ENCODE data around the gene RGCC. TPM values are rescaled to one million over a fixed set of nuclear protein-coding genes. Genes with fewer than 3 reads are reported as not detected.
"Not testable (repeated sequence)": the region's sequence is repeated elsewhere in the genome, so short reads cannot be mapped to it uniquely, and the experiment has no call there.

The RGCC gene
- total and polyA plus RNA-seq, 7 donors, result 8.3 to 65.3 (median 30.4) TPM

DNA sequence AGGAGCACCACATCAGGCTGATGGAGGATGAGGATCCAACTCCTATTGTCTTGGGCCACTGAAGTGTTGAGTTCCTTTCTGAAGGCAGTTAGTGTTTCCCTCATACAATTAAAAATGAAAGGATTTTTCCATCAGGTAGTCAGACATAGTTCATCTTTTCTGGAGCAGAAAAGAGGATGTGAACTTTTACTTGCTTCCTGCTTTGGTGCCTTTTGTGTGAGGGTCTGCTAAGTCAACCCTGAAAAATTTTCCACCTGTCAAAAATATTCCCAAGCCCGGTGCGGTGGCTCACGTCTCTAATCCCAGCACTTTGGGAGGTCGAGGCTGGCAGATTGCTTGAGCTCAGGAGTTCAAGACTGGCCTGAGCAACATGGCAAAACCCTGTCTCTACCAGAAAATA, 43.9 kb downstream of the RGCC start:
- DNase-seq, result no peak
- H3K27me3 ChIP-seq, result no peaks in the 10 kb centered on the region
- peaks cover 0 to 4% (median 0%) of the 10 kb centered on the region in 4 donors for H3K9me3 ChIP-seq
- TF ChIP-seq POLR2A (IDR thresholded peaks at IDR 0.05), result no peak
- TF ChIP-seq, protein P1, sequence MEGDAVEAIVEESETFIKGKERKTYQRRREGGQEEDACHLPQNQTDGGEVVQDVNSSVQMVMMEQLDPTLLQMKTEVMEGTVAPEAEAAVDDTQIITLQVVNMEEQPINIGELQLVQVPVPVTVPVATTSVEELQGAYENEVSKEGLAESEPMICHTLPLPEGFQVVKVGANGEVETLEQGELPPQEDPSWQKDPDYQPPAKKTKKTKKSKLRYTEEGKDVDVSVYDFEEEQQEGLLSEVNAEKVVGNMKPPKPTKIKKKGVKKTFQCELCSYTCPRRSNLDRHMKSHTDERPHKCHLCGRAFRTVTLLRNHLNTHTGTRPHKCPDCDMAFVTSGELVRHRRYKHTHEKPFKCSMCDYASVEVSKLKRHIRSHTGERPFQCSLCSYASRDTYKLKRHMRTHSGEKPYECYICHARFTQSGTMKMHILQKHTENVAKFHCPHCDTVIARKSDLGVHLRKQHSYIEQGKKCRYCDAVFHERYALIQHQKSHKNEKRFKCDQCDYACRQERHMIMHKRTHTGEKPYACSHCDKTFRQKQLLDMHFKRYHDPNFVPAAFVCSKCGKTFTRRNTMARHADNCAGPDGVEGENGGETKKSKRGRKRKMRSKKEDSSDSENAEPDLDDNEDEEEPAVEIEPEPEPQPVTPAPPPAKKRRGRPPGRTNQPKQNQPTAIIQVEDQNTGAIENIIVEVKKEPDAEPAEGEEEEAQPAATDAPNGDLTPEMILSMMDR (IDR thresholded peaks at IDR 0.05), result no peak
- TF ChIP-seq EP300 (IDR thresholded peaks at IDR 0.05), result no peak
- TF ChIP-seq POLR2AphosphoS5 (IDR thresholded peaks at IDR 0.05), result no peak
- H3K4me3 ChIP-seq, result no peak overlapping the region
- no peaks in the 10 kb centered on the region for H3K36me3 ChIP-seq
- H3K4me1 ChIP-seq, result peaks cover 0 to 3% (median 0%) of the 10 kb centered on the region in 4 donors
- no peak overlapping the region for H3K27ac ChIP-seq
- WGBS, 2 donors, result 54 to 83% methylated on average over 4 of the region's 4 CpGs
- intact Hi-C loops (cut with DNase I), result no loop called here

DNA sequence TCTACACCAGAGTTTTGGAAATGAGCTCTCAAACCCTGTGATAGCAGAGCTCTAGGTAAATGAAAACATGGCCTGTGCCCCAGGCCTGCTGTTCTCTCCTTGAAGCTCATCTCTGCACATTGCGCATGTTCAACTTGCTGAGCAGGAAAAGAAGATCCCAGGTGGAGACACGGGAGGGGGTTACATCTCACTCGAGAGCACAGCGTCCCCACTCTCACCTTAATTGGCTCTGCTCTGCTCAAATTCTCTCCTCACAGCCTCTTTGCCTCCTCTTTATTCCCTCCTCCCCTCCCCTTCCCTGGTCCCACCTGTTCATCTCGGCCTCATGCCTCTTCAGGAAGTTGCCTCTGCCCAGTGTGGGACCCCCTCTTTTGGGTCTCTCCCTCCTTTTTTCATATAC, 44.7 kb downstream of the RGCC start:
- Histone ChIP-seq H3K9me3 (peaks cover 0 to 4% (median 0%) of the 10 kb centered on the region in 4 donors), H3K4me1 (no peaks in the 10 kb centered on the region), H3K27ac (no peak overlapping the region), H3K27me3 (no peaks in the 10 kb centered on the region), H3K4me3 (no peak overlapping the region), H3K36me3 (no peaks in the 10 kb centered on the region)
- DNase-seq, result no peak
- no peak for TF ChIP-seq EP300 (IDR thresholded peaks at IDR 0.05)
- no peak for TF ChIP-seq POLR2A (IDR thresholded peaks at IDR 0.05)
- TF ChIP-seq POLR2AphosphoS5 (IDR thresholded peaks at IDR 0.05), result no peak
- TF ChIP-seq, protein P1 (IDR thresholded peaks at IDR 0.05), result no peak
- intact Hi-C loops (cut with DNase I), result no loop called here
- 80 to 94% methylated on average over 5 of the region's 5 CpGs for WGBS, 2 donors

DNA sequence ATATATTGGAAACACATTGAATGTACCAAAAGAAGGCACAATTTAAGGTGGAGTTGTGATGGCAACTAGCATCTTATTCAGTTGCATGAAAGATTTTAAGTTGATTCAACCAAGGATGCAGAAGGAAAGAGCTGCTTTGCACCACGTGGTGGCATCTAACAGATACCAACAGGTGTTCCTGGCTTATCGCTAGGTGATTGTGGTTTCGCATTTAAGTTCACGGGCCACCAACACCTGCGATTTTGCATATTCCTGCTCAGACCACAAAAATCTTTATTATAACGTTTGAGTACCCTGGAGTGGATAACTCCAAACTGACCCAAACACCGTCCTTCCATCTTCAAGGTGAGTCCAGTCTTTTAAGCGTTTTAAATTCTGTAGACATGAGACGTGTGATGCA, 45.3 kb downstream of the RGCC start:
- H3K4me1 ChIP-seq, result no peaks in the 10 kb centered on the region
- 69 to 85% methylated on average over 9 of the region's 9 CpGs for WGBS, 2 donors
- peaks cover 0 to 4% (median 0%) of the 10 kb centered on the region in 4 donors for H3K9me3 ChIP-seq
- intact Hi-C loops (cut with DNase I), result no loop called here
- H3K4me3 ChIP-seq, result no peak overlapping the region
- no peaks in the 10 kb centered on the region for H3K36me3 ChIP-seq
- DNase-seq, result no peak
- TF ChIP-seq POLR2AphosphoS5 (IDR thresholded peaks at IDR 0.05) (no peak), POLR2A (IDR thresholded peaks at IDR 0.05) (no peak), EP300 (IDR thresholded peaks at IDR 0.05) (no peak)
- TF ChIP-seq, protein P1 (IDR thresholded peaks at IDR 0.05), result no peak
- no peak overlapping the region for H3K27ac ChIP-seq
- no peaks in the 10 kb centered on the region for H3K27me3 ChIP-seq

DNA sequence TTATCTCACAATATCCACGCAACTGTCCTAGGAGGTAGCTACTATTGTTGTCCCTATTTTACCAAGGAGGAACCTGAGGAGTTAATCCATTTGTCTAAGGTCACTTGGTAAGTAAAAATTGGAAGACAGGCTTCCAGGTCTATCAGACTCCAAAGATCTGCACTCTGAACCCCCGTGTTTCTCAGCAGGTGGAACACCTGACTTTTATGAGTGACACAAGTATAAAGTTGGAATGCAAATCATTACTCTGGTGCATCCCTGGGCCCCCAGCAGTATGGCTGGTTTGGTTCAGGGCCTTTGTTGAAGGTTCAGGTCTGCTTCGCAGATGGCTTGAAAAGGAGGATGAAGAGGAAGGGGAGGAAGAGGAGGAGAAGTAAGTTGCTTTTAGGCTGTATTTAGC, 46.0 kb downstream of the RGCC start:
- TF ChIP-seq POLR2AphosphoS5 (IDR thresholded peaks at IDR 0.05) (no peak), POLR2A (IDR thresholded peaks at IDR 0.05) (no peak), EP300 (IDR thresholded peaks at IDR 0.05) (no peak)
- TF ChIP-seq, protein P1 (IDR thresholded peaks at IDR 0.05), result no peak
- Histone ChIP-seq H3K9me3 (peaks cover 0 to 4% (median 0%) of the 10 kb centered on the region in 4 donors), H3K27ac (no peak overlapping the region), H3K36me3 (no peaks in the 10 kb centered on the region), H3K4me1 (no peaks in the 10 kb centered on the region), H3K4me3 (no peak overlapping the region), H3K27me3 (no peaks in the 10 kb centered on the region)
- WGBS, 2 donors, result 72 to 80% methylated on average over 3 of the region's 3 CpGs
- intact Hi-C loops (cut with DNase I), result no loop called here
- DNase-seq, result no peak

DNA sequence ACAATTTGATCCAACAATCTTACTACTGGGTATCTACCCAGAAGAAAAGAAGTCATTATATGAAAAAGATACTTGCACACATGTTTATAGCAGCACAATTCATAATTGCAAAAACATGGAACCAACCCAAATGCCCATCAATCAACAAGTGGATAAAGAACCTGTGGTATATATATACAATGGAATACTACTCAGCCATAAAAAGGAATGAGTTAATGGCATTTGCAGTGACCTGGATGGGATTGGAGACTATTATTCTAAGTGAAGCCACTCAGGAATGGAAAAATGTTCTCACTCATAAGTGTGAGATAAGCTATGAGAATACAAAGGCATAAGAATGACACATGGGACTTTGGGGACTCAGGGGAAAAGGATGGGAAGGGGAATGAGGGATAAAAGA, 47.3 kb downstream of the RGCC start:
- DNase-seq; intact Hi-C loops (cut with DNase I); H3K27ac ChIP-seq; H3K4me1 ChIP-seq; H3K9me3 ChIP-seq; H3K27me3 ChIP-seq; H3K36me3 ChIP-seq; H3K4me3 ChIP-seq: not testable (repeated sequence)
